ENCODE results near the gene LTBP4.

LTBP4 gene

GRCh38 chr19:40630571-40631160 lies 29.5 kb downstream of the LTBP4 start:
- Histone ChIP-seq H3K4me1 (ENCODE audit: control insufficient read depth, insufficient read depth, low read length) (peaks cover 20% of the 10 kb centered on the region), H3K36me3 (ENCODE audit: control insufficient read depth, insufficient read depth, low read length) (peaks cover 7% of the 10 kb centered on the region), H3K27me3 (ENCODE audit: control insufficient read depth, insufficient read depth, low read length, poor library complexity, severe bottlenecking) (peaks cover 15% of the 10 kb centered on the region), H3K4me3 (ENCODE audit: insufficient read depth, low read depth, low read length) (no peak overlapping the region), H3K9me3 (ENCODE audit: control insufficient read depth, low read length) (no peaks in the 10 kb centered on the region), H3K27ac (ENCODE audit: insufficient read depth, low read depth, low read length, poor library complexity, severe bottlenecking) (no peak overlapping the region)
- WGBS, 2 experiments, result 74 to 77% methylated on average over 16 of the region's 16 CpGs

- no peaks in the 10 kb centered on the region for H3K36me3 ChIP-seq (ENCODE audit: control insufficient read depth, insufficient read depth, low read length)
- H3K4me1 ChIP-seq (ENCODE audit: control insufficient read depth, insufficient read depth, low read length), result peaks cover 20% of the 10 kb centered on the region
- H3K9me3 ChIP-seq (ENCODE audit: control insufficient read depth, low read length), result no peaks in the 10 kb centered on the region
- H3K4me3 ChIP-seq (ENCODE audit: insufficient read depth, low read depth, low read length), result no peak overlapping the region
- 43 to 69% methylated on average over 3 of the region's 3 CpGs for WGBS, 2 experiments
- no peak overlapping the region for H3K27ac ChIP-seq (ENCODE audit: insufficient read depth, low read depth, low read length, poor library complexity, severe bottlenecking)
- peaks cover 18% of the 10 kb centered on the region for H3K27me3 ChIP-seq (ENCODE audit: control insufficient read depth, insufficient read depth, low read length, poor library complexity, severe bottlenecking)
Observed at GRCh38 chr19:40632311-40633036, 31.3 kb downstream of the LTBP4 start.

GRCh38 chr19:40633207-40633606 lies 32.0 kb downstream of the LTBP4 start:
- Histone ChIP-seq H3K36me3 (ENCODE audit: control insufficient read depth, insufficient read depth, low read length) (no peaks in the 10 kb centered on the region), H3K9me3 (ENCODE audit: control insufficient read depth, low read length) (no peaks in the 10 kb centered on the region), H3K4me3 (ENCODE audit: insufficient read depth, low read depth, low read length) (no peak overlapping the region), H3K27me3 (ENCODE audit: control insufficient read depth, insufficient read depth, low read length, poor library complexity, severe bottlenecking) (peaks cover 18% of the 10 kb centered on the region), H3K27ac (ENCODE audit: insufficient read depth, low read depth, low read length, poor library complexity, severe bottlenecking) (no peak overlapping the region), H3K4me1 (ENCODE audit: control insufficient read depth, insufficient read depth, low read length) (peaks cover 20% of the 10 kb centered on the region)
- WGBS, 2 experiments, result 80 to 81% methylated on average over 5 of the region's 5 CpGs

GRCh38 chr19:40638327-40638726 lies 37.2 kb downstream of the LTBP4 start:
- Histone ChIP-seq H3K4me3 (ENCODE audit: insufficient read depth, low read depth, low read length) (no peak overlapping the region), H3K27me3 (ENCODE audit: control insufficient read depth, insufficient read depth, low read length, poor library complexity, severe bottlenecking) (peaks cover 18% of the 10 kb centered on the region), H3K4me1 (ENCODE audit: control insufficient read depth, insufficient read depth, low read length) (peaks cover 8% of the 10 kb centered on the region), H3K9me3 (ENCODE audit: control insufficient read depth, low read length) (no peaks in the 10 kb centered on the region), H3K36me3 (ENCODE audit: control insufficient read depth, insufficient read depth, low read length) (no peaks in the 10 kb centered on the region), H3K27ac (ENCODE audit: insufficient read depth, low read depth, low read length, poor library complexity, severe bottlenecking) (no peak overlapping the region)
- 92 to 100% methylated on average over 1 of the region's 1 CpG for WGBS, 2 experiments

GRCh38 chr19:40639638-40639982 lies 38.4 kb downstream of the LTBP4 start:
- 86 to 88% methylated on average over 6 of the region's 6 CpGs for WGBS, 2 experiments
- no peaks in the 10 kb centered on the region for H3K36me3 ChIP-seq (ENCODE audit: control insufficient read depth, insufficient read depth, low read length)
- H3K9me3 ChIP-seq (ENCODE audit: control insufficient read depth, low read length), result no peaks in the 10 kb centered on the region
- no peaks in the 10 kb centered on the region for H3K4me1 ChIP-seq (ENCODE audit: control insufficient read depth, insufficient read depth, low read length)
- H3K27me3 ChIP-seq (ENCODE audit: control insufficient read depth, insufficient read depth, low read length, poor library complexity, severe bottlenecking), result peaks cover 11% of the 10 kb centered on the region
- H3K27ac ChIP-seq (ENCODE audit: insufficient read depth, low read depth, low read length, poor library complexity, severe bottlenecking), result no peak overlapping the region
- H3K4me3 ChIP-seq (ENCODE audit: insufficient read depth, low read depth, low read length), result no peak overlapping the region

- no peak overlapping the region for H3K4me3 ChIP-seq (ENCODE audit: insufficient read depth, low read depth, low read length)
- H3K36me3 ChIP-seq (ENCODE audit: control insufficient read depth, insufficient read depth, low read length), result no peaks in the 10 kb centered on the region
- H3K4me1 ChIP-seq (ENCODE audit: control insufficient read depth, insufficient read depth, low read length), result no peaks in the 10 kb centered on the region
- H3K27ac ChIP-seq (ENCODE audit: insufficient read depth, low read depth, low read length, poor library complexity, severe bottlenecking), result no peak overlapping the region
- 63 to 64% methylated on average over 5 of the region's 5 CpGs for WGBS, 2 experiments
- peaks cover 2% of the 10 kb centered on the region for H3K27me3 ChIP-seq (ENCODE audit: control insufficient read depth, insufficient read depth, low read length, poor library complexity, severe bottlenecking)
- no peaks in the 10 kb centered on the region for H3K9me3 ChIP-seq (ENCODE audit: control insufficient read depth, low read length)
Observed at GRCh38 chr19:40640744-40641143, 39.6 kb downstream of the LTBP4 start.

DNA sequence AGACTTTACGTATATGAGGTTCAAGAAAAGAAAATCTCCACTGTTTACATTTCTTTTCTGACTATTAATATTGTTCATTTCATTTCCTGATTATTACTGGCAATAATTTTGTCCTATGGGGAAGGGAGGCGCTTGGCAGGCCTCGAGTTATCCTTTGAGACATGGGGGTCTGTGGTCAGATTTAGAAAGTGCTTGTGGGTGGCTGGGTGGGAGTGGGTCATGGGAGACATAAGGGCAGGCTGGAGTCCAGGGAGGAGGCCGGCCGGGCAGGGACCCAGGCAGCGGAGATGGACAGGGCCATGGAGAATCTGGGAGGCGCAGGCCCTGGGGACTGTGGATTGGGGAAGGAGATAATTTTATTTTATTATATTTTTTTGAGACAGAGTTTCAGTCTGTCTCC lies 40.1 kb downstream of the LTBP4 start:
- H3K36me3 ChIP-seq (ENCODE audit: control insufficient read depth, insufficient read depth, low read length), result no peaks in the 10 kb centered on the region
- no peaks in the 10 kb centered on the region for H3K27me3 ChIP-seq (ENCODE audit: control insufficient read depth, insufficient read depth, low read length, poor library complexity, severe bottlenecking)
- no peaks in the 10 kb centered on the region for H3K4me1 ChIP-seq (ENCODE audit: control insufficient read depth, insufficient read depth, low read length)
- H3K9me3 ChIP-seq (ENCODE audit: control insufficient read depth, low read length), result no peaks in the 10 kb centered on the region
- H3K4me3 ChIP-seq (ENCODE audit: insufficient read depth, low read depth, low read length), result no peak overlapping the region
- 90 to 94% methylated on average over 6 to 7 of the region's 7 CpGs for WGBS, 2 experiments
- H3K27ac ChIP-seq (ENCODE audit: insufficient read depth, low read depth, low read length, poor library complexity, severe bottlenecking), result no peak overlapping the region

GRCh38 chr19:40642051-40642706 lies 41.0 kb downstream of the LTBP4 start:
- H3K9me3 ChIP-seq (ENCODE audit: control insufficient read depth, low read length), result no peaks in the 10 kb centered on the region
- 95 to 96% methylated on average over 18 of the region's 18 CpGs for WGBS, 2 experiments
- no peaks in the 10 kb centered on the region for H3K27me3 ChIP-seq (ENCODE audit: control insufficient read depth, insufficient read depth, low read length, poor library complexity, severe bottlenecking)
- no peaks in the 10 kb centered on the region for H3K4me1 ChIP-seq (ENCODE audit: control insufficient read depth, insufficient read depth, low read length)
- no peak overlapping the region for H3K27ac ChIP-seq (ENCODE audit: insufficient read depth, low read depth, low read length, poor library complexity, severe bottlenecking)
- no peak overlapping the region for H3K4me3 ChIP-seq (ENCODE audit: insufficient read depth, low read depth, low read length)
- H3K36me3 ChIP-seq (ENCODE audit: control insufficient read depth, insufficient read depth, low read length), result no peaks in the 10 kb centered on the region

DNA sequence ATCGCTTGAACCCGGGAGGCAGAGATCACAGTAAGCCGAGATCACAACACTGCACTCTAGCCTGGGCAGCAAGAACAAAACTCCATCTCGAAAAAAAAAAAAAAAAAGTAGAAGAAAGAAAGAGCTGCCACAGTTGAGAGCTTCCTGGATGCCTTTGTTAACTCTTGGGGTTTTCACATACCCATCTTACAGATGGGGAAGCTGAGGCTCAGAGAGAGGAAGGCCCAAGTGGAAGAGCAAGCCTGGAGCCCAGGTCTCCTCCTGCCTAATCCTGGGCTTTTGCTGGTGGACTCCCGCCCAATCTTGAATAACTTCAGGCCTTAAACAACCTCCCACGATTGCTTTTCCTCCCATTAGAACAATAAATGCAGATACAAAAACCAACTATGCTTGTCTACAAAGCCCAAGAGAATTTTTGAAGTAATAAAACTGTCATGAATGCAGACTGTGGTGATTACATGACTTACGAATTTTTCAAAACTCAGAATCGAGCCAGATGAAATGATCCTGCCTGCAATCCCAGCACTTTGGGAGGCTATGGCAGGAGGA lies 41.7 kb downstream of the LTBP4 start:
- H3K27ac ChIP-seq (ENCODE audit: insufficient read depth, low read depth, low read length, poor library complexity, severe bottlenecking), result no peak overlapping the region
- H3K36me3 ChIP-seq (ENCODE audit: control insufficient read depth, insufficient read depth, low read length), result no peaks in the 10 kb centered on the region
- no peak overlapping the region for H3K4me3 ChIP-seq (ENCODE audit: insufficient read depth, low read depth, low read length)
- WGBS, 2 experiments, result 95% methylated on average over 8 of the region's 8 CpGs
- H3K9me3 ChIP-seq (ENCODE audit: control insufficient read depth, low read length), result no peaks in the 10 kb centered on the region
- H3K4me1 ChIP-seq (ENCODE audit: control insufficient read depth, insufficient read depth, low read length), result no peaks in the 10 kb centered on the region
- H3K27me3 ChIP-seq (ENCODE audit: control insufficient read depth, insufficient read depth, low read length, poor library complexity, severe bottlenecking), result no peaks in the 10 kb centered on the region

GRCh38 chr19:40646743-40647254 lies 45.6 kb downstream of the LTBP4 start:
- WGBS, 2 experiments, result 88 to 92% methylated on average over 5 of the region's 5 CpGs
- no peak overlapping the region for H3K27ac ChIP-seq (ENCODE audit: insufficient read depth, low read depth, low read length, poor library complexity, severe bottlenecking)
- H3K4me3 ChIP-seq (ENCODE audit: insufficient read depth, low read depth, low read length), result no peak overlapping the region
- H3K27me3 ChIP-seq (ENCODE audit: control insufficient read depth, insufficient read depth, low read length, poor library complexity, severe bottlenecking), result no peaks in the 10 kb centered on the region
- no peaks in the 10 kb centered on the region for H3K9me3 ChIP-seq (ENCODE audit: control insufficient read depth, low read length)
- no peaks in the 10 kb centered on the region for H3K36me3 ChIP-seq (ENCODE audit: control insufficient read depth, insufficient read depth, low read length)
- H3K4me1 ChIP-seq (ENCODE audit: control insufficient read depth, insufficient read depth, low read length), result no peaks in the 10 kb centered on the region

All from ectodermal cell (in vitro differentiated cells).